SK-N-SH treated with all-trans-retinoic acid at 6 μM for 48 hours (cell line): ENCODE measurements around the gene TOM1L2.
"Not testable (repeated sequence)": the region's sequence is repeated elsewhere in the genome, so short reads cannot be mapped to it uniquely, and the experiment has no call there.

Source experiments
- ATAC-seq: fragments of 200-7000 bp; cut with Tn5 transposase; 3 replicates; pipeline ENCODE4 v1.9.1; 2020; ENCODE audit warnings: mild to moderate bottlenecking, moderate library complexity
- ARNTL ChIP-seq: fragments of 450-650 bp; formaldehyde crosslinking; IDR thresholded peaks from 2 replicates; pipeline ENCODE4 v1.5.0; 2020; ENCODE audit warnings: low read depth, mild to moderate bottlenecking, moderate library complexity, borderline replicate concordance
- BACH2 ChIP-seq: fragments of 250-450 bp; sonication (Bioruptor Pico); IDR thresholded peaks from 2 replicates; pipeline ENCODE4 v1.9.0; 2021; ENCODE audit warnings: mild to moderate bottlenecking, borderline replicate concordance
- CREB5 ChIP-seq: fragments of 250-450 bp; sonication (Bioruptor Pico); IDR thresholded peaks from 2 replicates; pipeline ENCODE4 v1.5.1; 2020; ENCODE audit warnings: low read depth, mild to moderate bottlenecking, moderate library complexity
- CSDC2 ChIP-seq: fragments of 250-450 bp; sonication (Bioruptor Pico); IDR thresholded peaks from 2 replicates; pipeline ENCODE4 v1.5.0; 2020; ENCODE audit warnings: mild to moderate bottlenecking, moderate library complexity
- ESRRG ChIP-seq: fragments of 250-450 bp; sonication (Bioruptor Pico); IDR thresholded peaks from 2 replicates; pipeline ENCODE4 v1.6.1; 2021; ENCODE audit warnings: mild to moderate bottlenecking
- ISL1 ChIP-seq: fragments of 250-450 bp; sonication (Bioruptor Pico); IDR thresholded peaks from 2 replicates; pipeline ENCODE4 v2.1.2; 2022; ENCODE audit warnings: mild to moderate bottlenecking, moderate library complexity
- OSR1 ChIP-seq: fragments of 250-450 bp; sonication (Bioruptor Pico); IDR thresholded peaks from 2 replicates; pipeline ENCODE4 v1.8.0; 2022; ENCODE audit warnings: moderate library complexity, mild to moderate bottlenecking, inconsistent platforms
- PATZ1 ChIP-seq: fragments of 250-450 bp; sonication (Bioruptor Pico); IDR thresholded peaks from 2 replicates; pipeline ENCODE4 v1.8.0; 2020; ENCODE audit warnings: mild to moderate bottlenecking, moderate library complexity, borderline replicate concordance
- PPARA ChIP-seq: fragments of 250-450 bp; sonication (Bioruptor Pico); IDR thresholded peaks from 2 replicates; pipeline ENCODE4 v1.5.0; 2020; ENCODE audit warnings: mild to moderate bottlenecking, borderline replicate concordance
- RARB ChIP-seq: fragments of 250-450 bp; sonication (Bioruptor Pico); IDR thresholded peaks from 2 replicates; pipeline ENCODE4 v1.8.0; 2021; ENCODE audit warnings: mild to moderate bottlenecking, moderate library complexity
- TCF4 ChIP-seq: fragments of 250-450 bp; sonication (Bioruptor Pico); IDR thresholded peaks from 2 replicates; pipeline ENCODE4 v1.8.0; 2021; ENCODE audit warnings: mild to moderate bottlenecking, moderate library complexity, borderline replicate concordance
- TOX ChIP-seq: fragments of 250-450 bp; sonication (Bioruptor Pico); IDR thresholded peaks from 2 replicates; pipeline ENCODE4 v1.8.0; 2021; ENCODE audit warnings: mild to moderate bottlenecking, moderate library complexity, borderline replicate concordance
- ZC3H10 ChIP-seq: fragments of 250-450 bp; sonication (Bioruptor Pico); IDR thresholded peaks from 2 replicates; pipeline ENCODE4 v1.5.1; 2021; ENCODE audit warnings: mild to moderate bottlenecking, moderate library complexity
- ZFP3 ChIP-seq: fragments of 250-450 bp; sonication (Bioruptor Pico); IDR thresholded peaks from 2 replicates; pipeline ENCODE4 v1.5.0; 2020; ENCODE audit warnings: mild to moderate bottlenecking, moderate library complexity
- ZFP30 ChIP-seq: fragments of 450-650 bp; formaldehyde crosslinking; IDR thresholded peaks from 2 replicates; pipeline ENCODE4 v1.5.0; 2022; ENCODE audit warnings: mild to moderate bottlenecking, moderate library complexity
- ZNF565 ChIP-seq: fragments of 450-650 bp; formaldehyde crosslinking; conservative IDR thresholded peaks from 2 replicates; pipeline ENCODE4 v1.5.0; 2020; ENCODE audit warnings: low read depth, mild to moderate bottlenecking, moderate library complexity
- ZNF70 ChIP-seq: fragments of 450-650 bp; formaldehyde crosslinking; IDR thresholded peaks from 2 replicates; pipeline ENCODE4 v1.5.0; 2020; ENCODE audit warnings: mild to moderate bottlenecking, moderate library complexity
- ZNF8 ChIP-seq: fragments of 450-650 bp; formaldehyde crosslinking; IDR thresholded peaks from 2 replicates; pipeline ENCODE4 v1.5.0; 2020; ENCODE audit warnings: mild to moderate bottlenecking, moderate library complexity
- TF ChIP-seq, protein P1 (sequence below): fragments of 250-450 bp; sonication (Bioruptor Pico); IDR thresholded peaks from 2 replicates; pipeline ENCODE4 v1.5.1; 2021; ENCODE audit warnings: mild to moderate bottlenecking, moderate library complexity
- TF ChIP-seq, protein P2 (sequence below): fragments of 250-450 bp; sonication (Bioruptor Pico); IDR thresholded peaks from 2 replicates; pipeline ENCODE4 v1.8.0; 2021; ENCODE audit warnings: low read depth, mild to moderate bottlenecking, moderate library complexity, borderline replicate concordance

The TOM1L2 gene

DNA sequence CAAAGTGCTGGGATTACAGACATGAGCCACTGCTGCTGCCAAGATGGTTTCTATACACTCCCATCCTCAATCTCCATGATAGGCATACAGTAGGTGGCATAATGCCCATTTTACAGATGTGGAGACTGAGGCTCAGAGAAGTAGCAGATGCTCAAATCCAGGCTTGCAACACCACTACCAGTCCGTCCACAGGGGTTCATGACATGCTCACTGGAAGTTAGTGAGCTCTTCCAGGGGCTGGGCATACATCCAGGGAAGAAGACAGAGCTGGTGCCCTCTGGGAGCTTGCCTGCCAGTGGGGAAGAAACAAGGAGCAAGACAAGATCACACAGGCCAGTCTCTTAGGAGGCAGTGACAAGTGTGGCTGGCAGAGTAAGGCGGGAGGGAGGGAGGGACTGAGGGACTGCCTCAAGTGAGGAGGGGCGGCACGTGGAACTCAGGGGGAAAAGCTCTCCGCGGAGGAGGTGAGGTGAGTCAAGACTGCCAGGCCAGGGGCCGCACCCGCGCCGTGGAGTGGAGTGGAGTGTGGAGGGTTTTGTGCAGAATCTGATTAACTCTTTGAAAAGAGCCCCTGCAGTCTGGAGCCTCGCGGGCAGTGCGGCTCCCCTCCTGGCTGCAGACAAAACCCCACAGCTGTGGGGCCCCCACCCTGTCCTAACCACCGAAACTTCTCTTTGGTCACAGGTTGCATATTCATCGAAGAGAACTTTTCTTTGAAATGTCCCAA is 163.3 kb downstream of the TOM1L2 start (continued):
- TF ChIP-seq PATZ1, result no peak
- TF ChIP-seq ZC3H10 (CRISPR knock-in tag), result no peak
- no peak for TF ChIP-seq ESRRG (CRISPR knock-in tag)
- no peak for TF ChIP-seq CREB5 (CRISPR knock-in tag)
- no peak for TF ChIP-seq TCF4 (CRISPR knock-in tag)
- TF ChIP-seq OSR1 (CRISPR knock-in tag), result no peak
- no peak for TF ChIP-seq BACH2 (CRISPR knock-in tag)

- not testable (repeated sequence) for ATAC-seq
Observed at GRCh38 chr17:17808200-17808599, 164.0 kb downstream of the TOM1L2 start.

DNA sequence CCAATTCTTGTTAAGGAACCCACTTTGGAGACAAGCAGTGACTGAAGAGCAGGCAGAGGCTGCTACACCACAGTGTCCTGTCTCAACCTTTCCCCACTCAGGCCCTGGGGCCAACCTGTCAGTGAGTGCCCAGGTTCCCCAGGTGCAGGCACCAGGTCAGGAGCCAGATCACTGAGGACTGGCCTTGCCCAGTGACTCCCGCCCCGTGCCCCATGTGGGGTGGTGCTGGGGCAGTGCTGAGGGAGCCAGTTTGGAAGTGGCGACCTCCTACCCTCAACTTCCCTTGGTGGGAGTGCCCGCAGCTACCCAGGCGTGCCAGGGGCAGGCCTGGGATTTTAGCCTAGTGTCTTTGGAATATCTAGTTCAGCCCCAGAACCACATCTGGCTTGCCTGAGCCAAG is 164.8 kb downstream of the TOM1L2 start:
- ATAC-seq, result no peak

GRCh38 chr17:17806611-17807274 is 165.5 kb downstream of the TOM1L2 start:
- ATAC-seq, result no peak
- TF ChIP-seq ZC3H10 (CRISPR knock-in tag), result no peak
- no peak for TF ChIP-seq TOX (CRISPR knock-in tag)
- TF ChIP-seq, protein P1, sequence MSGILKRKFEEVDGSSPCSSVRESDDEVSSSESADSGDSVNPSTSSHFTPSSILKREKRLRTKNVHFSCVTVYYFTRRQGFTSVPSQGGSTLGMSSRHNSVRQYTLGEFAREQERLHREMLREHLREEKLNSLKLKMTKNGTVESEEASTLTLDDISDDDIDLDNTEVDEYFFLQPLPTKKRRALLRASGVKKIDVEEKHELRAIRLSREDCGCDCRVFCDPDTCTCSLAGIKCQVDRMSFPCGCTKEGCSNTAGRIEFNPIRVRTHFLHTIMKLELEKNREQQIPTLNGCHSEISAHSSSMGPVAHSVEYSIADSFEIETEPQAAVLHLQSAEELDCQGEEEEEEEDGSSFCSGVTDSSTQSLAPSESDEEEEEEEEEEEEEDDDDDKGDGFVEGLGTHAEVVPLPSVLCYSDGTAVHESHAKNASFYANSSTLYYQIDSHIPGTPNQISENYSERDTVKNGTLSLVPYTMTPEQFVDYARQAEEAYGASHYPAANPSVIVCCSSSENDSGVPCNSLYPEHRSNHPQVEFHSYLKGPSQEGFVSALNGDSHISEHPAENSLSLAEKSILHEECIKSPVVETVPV (CRISPR knock-in tag), result no peak
- TF ChIP-seq RARB, result no peak
- no peak for TF ChIP-seq ISL1 (CRISPR knock-in tag)
- TF ChIP-seq ZNF70 (CRISPR knock-in tag), result no peak
- no peak for TF ChIP-seq CREB5 (CRISPR knock-in tag)
- no peak for TF ChIP-seq PPARA (CRISPR knock-in tag)
- no peak for TF ChIP-seq ESRRG (CRISPR knock-in tag)
- no peak for TF ChIP-seq ZNF565 (CRISPR knock-in tag)
- no peak for TF ChIP-seq CSDC2
- no peak for TF ChIP-seq ZNF8
- no peak for TF ChIP-seq PATZ1
- TF ChIP-seq, protein P2, sequence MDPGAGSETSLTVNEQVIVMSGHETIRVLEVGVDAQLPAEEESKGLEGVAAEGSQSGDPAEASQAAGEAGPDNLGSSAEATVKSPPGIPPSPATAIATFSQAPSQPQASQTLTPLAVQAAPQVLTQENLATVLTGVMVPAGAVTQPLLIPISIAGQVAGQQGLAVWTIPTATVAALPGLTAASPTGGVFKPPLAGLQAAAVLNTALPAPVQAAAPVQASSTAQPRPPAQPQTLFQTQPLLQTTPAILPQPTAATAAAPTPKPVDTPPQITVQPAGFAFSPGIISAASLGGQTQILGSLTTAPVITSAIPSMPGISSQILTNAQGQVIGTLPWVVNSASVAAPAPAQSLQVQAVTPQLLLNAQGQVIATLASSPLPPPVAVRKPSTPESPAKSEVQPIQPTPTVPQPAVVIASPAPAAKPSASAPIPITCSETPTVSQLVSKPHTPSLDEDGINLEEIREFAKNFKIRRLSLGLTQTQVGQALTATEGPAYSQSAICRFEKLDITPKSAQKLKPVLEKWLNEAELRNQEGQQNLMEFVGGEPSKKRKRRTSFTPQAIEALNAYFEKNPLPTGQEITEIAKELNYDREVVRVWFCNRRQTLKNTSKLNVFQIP (CRISPR knock-in tag), result no peak
- TF ChIP-seq ARNTL (CRISPR knock-in tag), result no peak
- TF ChIP-seq TCF4 (CRISPR knock-in tag), result no peak
- no peak for TF ChIP-seq ZFP30 (CRISPR knock-in tag)
- no peak for TF ChIP-seq ZFP3

More for the DNA sequence above, 164.8 kb downstream of the TOM1L2 start:
- TF ChIP-seq BACH2 (CRISPR knock-in tag) (no peak), ARNTL (CRISPR knock-in tag) (no peak)
